MV-4-11 (cell line): ENCODE data around the gene SERPINE1.
"Not testable (repeated sequence)": the region's sequence is repeated elsewhere in the genome, so short reads cannot be mapped to it uniquely, and the experiment has no call there.

ENCODE experiments used
- DNase-seq: peaks from one replicate; lab custom pipeline; 2025; lab: John Stamatoyannopoulos, UW

SERPINE1 gene

GRCh38 chr7:101102026-101102425 is 24.9 kb upstream of the SERPINE1 start:
- no peak for DNase-seq

- not testable (repeated sequence) for DNase-seq
Observed at GRCh38 chr7:101103701-101104100, 23.2 kb upstream of the SERPINE1 start.

- no peak for DNase-seq
Observed at GRCh38 chr7:101104193-101104713, 22.7 kb upstream of the SERPINE1 start.

DNA sequence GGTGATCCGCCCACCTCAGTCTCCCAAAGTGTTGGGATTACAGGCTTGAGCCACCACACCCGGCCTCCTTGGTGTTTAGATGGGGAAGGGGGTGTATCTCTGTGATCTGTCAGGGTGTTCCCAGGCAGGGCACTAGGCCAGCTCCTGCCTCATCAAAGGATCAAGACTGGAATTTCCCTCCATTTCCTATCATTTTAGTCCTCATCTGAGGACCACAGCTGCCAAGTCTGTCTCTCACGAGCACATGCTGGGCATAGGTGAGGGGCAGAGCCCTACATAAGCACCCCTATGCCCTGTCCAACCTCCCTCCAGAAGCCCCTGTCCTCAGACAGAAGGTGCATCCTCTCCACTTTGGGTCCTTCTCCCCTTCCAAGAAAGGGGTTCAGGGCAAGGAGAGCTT is 22.1 kb upstream of the SERPINE1 start:
- DNase-seq = no peak

- DNase-seq = not testable (repeated sequence)
Observed at GRCh38 chr7:101105248-101105647, 21.7 kb upstream of the SERPINE1 start.

- no peak for DNase-seq
Observed at GRCh38 chr7:101106386-101106785, 20.5 kb upstream of the SERPINE1 start.

DNA sequence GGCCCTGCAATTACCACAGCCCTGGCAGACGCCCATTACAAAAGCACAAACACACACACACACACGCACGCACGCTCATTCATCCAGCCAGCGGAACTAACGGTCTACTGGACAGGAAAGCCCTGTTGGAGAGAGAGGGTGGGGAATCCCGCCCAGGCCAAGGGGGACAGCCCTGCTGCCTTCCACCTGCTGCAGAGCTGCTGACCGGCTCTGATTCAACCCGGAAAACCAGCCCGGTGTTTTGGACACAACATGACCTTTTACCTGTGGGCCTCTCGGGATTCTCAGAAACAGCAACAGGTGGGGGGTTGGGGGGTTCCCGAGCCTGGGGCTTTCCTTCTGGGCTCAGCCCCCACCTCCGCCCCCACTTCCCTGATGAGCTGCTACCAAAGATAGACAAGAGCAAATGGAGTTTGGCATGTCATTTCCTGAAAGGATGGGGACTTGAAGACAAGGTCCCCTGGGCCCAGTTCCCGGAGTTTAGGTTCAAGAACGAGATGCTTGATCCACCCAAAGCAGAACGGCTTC is 18.5 kb upstream of the SERPINE1 start:
- peak; percentile 86 for DNase-seq

GRCh38 chr7:101108961-101109360 is 17.9 kb upstream of the SERPINE1 start:
- DNase-seq = no peak

- no peak for DNase-seq
Observed at GRCh38 chr7:101109368-101109767, 17.5 kb upstream of the SERPINE1 start.

DNA sequence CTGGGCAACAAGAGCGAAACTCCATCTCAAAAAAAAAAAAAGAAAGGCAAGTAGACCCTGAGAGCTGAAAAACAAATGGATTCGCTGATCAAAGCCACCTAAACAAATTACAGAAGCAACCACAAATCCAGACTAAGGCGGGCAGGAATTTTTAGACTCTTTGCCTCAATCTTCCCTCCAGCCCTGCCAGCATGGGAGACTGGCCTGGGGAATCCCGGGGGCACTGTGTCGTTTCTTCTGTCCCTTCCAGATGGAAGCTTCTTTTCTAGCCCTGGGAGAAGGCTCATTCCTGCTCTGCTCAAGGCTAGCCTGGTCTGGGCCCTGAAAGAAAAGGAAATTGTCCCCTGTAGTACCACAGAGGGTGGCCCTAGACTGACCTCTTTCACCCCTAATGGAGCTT is 15.6 kb upstream of the SERPINE1 start:
- no peak for DNase-seq

GRCh38 chr7:101112233-101112632 is 14.7 kb upstream of the SERPINE1 start:
- DNase-seq = no peak

- not testable (repeated sequence) for DNase-seq
Observed at GRCh38 chr7:101113140-101113539, 13.8 kb upstream of the SERPINE1 start.

GRCh38 chr7:101113836-101114235 is 13.1 kb upstream of the SERPINE1 start:
- peak; percentile 48 for DNase-seq

GRCh38 chr7:101114492-101114891 is 12.4 kb upstream of the SERPINE1 start:
- DNase-seq = no peak

DNA sequence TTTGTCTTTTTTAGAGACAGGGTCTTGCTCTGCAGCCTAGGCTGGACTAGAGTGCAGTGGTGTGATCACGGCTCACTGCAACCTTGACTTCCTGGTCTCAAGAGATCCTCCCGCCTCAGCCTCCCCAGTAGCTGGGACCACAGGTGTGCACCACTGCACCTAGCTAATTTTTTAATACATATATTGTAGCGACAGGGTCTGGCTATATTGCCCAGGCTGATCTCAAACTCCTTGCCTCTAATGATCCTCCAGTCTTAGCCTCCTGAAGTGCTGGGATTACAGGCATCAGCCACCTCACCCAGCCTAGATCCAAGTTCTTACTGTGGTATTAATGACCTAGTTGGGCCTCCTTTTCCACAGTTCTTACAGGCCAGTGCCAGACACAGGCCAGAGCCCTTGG is 11.7 kb upstream of the SERPINE1 start:
- no peak for DNase-seq

DNA sequence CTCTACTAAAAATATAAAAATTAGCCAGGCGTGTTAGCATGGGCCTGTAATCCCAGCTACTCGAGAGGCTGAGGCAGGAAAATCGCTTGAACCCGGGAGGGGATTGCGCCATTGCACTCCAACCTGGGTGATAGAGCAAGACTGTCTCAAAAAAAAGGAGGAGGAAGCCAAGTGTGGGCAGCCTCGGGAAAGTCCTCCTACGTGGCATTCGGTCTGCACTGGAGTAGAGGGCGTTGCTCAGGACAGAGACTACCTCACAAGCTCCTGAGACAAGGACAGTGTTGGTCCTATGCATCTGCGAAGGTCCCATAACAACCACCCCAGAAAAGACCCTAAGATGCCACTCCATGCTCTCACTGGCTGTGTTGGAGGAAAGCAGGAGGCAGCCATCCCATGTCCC is 10.0 kb upstream of the SERPINE1 start:
- no peak for DNase-seq

DNA sequence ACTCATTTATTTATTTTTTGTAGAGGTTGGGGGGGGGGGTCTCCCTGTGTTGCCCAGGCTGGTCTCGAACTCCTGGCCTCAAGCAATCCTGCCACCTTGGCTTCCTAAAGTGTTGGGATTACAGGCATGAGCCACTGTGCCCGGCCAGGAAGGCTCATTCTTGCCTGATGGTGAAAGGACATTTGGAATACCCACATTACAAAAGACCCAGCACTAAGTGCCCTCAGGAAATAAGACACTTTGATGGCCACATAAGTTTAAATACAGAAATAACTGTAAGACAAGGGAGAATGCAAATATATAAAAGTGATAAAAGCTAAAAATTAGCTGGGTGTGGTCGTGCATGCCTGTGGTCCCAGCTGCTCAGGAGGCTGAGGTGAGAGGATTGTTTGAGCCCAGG is 8.0 kb upstream of the SERPINE1 start:
- DNase-seq = no peak

DNA sequence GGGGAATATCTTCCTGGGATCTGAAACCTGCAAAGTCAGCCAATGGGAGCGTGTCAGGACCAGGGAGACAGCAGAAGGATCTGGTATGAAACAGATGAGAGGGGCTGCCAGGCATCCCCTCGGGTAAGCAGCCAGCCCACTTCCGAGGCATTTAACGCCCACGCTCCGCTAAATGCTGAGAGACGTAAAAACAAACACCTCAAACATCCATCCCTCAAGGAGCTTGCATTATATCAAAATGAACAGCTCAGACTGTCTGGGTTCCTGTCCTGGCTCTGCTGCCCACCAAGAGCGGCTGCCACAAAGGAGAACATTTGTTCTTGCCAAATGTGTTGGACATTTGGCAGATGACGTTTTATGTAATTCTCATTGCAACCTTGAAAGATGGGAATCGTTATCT is 7.0 kb upstream of the SERPINE1 start:
- no peak for DNase-seq

GRCh38 chr7:101120315-101120714 is 6.6 kb upstream of the SERPINE1 start:
- no peak for DNase-seq

DNA sequence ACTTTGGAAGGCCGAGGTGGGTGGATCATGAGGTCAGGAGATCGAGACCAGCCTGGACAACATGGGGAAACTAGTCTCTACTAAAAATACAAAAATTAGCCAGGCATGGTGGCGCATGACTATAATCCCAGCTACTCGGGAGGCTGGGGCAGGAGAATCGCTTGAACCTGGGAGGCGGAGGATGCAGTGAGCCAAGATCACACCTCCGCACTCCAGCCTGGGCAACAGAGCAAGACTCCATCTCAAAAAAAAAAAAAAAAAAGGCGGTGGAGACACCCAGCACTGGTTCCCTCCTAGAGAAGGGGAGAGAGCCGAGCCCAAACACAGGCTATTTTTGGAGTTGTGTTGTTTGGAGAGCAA is 5.3 kb upstream of the SERPINE1 start:
- DNase-seq = not testable (repeated sequence)

DNA sequence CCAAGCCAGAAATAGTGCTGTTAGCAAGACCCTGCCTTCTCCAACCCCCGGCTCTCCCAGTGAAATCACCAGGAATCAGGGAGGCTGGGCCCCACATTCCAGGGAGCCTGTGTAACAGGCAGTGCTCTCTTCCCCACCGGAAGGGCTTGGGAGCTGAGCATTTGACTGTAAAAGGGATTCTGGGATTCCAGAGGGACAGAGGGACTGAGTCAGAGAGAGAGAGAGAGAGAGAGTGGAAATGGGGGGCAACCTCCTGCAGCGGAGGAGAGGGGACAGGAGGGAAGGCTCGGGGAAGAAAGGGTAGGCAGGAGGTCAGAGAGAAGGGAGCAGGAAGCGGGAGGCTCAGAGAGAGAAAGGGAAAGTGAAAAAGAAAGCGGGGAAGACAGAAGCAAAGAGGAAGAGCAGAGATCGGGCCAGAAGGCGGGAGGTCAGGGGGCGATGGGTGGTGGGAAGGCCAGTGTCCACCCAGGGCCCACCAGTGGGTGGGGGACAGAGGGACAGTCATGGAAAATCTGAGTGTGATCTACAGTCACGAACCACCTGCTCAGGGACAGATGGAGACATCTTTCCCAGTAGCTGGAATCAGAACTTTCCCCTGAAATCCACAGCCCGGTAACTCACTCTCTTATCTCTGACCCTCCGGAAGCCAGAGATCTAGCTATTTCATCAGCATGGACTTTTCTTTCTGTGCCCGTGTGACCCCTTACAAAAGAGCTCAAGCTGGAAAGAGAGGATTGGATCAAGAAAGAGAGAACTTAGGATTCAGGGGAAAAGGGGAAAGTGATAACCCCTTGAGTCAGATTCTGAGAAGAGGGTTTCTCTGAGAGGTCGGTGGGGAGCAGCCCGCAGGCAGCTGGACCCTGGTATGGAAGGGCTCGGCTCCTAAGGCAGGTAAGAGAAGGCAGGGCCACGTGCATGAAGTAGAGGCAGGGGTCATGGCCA is 4.6 kb upstream of the SERPINE1 start:
- peak; percentile 43 for DNase-seq

DNA sequence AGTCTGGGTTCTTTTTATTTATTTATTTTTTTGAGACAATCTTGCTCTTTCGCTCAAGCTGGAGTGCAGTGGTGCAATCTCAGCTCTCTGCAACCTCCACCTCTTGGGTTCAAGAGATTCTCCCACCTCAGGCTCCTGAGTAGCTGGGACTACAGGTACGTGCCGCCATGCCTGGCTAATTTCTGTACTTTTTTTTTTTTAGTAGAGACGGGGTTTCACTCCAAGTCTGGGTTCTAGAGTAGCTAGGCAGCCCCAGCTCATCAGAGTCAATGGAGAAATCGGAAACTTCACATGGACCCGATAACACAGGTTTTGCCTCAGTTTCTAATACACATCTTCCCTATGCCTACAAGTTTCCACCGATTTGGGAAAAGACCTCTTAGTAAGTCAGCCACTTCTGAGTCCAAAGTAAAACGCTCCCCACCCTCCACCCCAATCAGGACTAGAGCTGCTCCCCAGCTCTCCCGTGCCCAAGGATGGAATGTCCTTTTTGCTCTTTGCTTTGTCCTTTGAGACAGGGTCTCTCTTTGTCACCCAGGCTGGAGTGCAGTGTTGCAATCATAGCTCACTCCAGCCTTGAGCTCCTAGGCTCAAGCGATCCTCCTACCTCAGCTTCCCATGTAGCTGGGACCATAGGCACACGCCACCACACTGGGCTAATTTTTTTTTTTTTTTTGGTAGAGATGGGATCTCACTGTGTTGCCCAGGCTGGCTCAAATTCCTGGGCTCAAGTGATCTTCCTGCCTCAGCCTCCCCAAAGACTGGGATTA is 3.8 kb upstream of the SERPINE1 start:
- DNase-seq = no peak

- DNase-seq = no peak
Observed at GRCh38 chr7:101123703-101124068, 3.2 kb upstream of the SERPINE1 start.
